Smooth muscle cell (in vitro differentiated cells): ENCODE data around the gene SHB. TPM values are rescaled to one million over a fixed set of nuclear protein-coding genes. Genes with fewer than 3 reads are reported as not detected.
A peak's percentile ranks its signal among the peaks of the same experiment; 100 is the strongest.

Source experiments
- DNase-seq: peaks from one replicate; lab custom pipeline; 2025; ENCODE audit not compliant: unreplicated experiment; lab: John Stamatoyannopoulos, UW
- H2AFZ ChIP-seq: fragments of 200-600 bp; sonication (generic); 2 replicates; pipeline ENCODE4 v1.6.0; 2016; ENCODE audit warnings: antibody characterized with exemption, low read depth, mild to moderate bottlenecking
- H3F3A ChIP-seq: fragments of 200-600 bp; sonication (generic); 2 replicates; pipeline ENCODE4 v1.6.0; 2017; ENCODE audit warnings: antibody characterized with exemption, low read depth
- H3K27ac ChIP-seq: fragments of 200-600 bp; sonication (generic); 2 replicates; pipeline ENCODE4 v1.5.1; 2016; ENCODE audit warnings: low read depth, mild to moderate bottlenecking
- H3K27me3 ChIP-seq: fragments of 200-600 bp; sonication (generic); 2 replicates; pipeline ENCODE4 v1.6.1; 2016; ENCODE audit warnings: low read depth, mild to moderate bottlenecking
- H3K36me3 ChIP-seq: fragments of 200-600 bp; sonication (generic); 2 replicates; pipeline ENCODE4 v1.5.1; 2016; ENCODE audit warnings: low read depth
- H3K4me1 ChIP-seq: fragments of 200-600 bp; sonication (generic); 2 replicates; pipeline ENCODE4 v1.5.1; 2016; ENCODE audit warnings: low read depth
- H3K4me2 ChIP-seq: fragments of 200-600 bp; sonication (generic); 2 replicates; pipeline ENCODE4 v1.6.0; 2016; ENCODE audit warnings: mild to moderate bottlenecking
- H3K4me3 ChIP-seq: fragments of 200-600 bp; sonication (generic); 2 replicates; pipeline ENCODE4 v1.5.1; 2016; ENCODE audit warnings: mild to moderate bottlenecking
- H3K79me2 ChIP-seq: fragments of 200-600 bp; sonication (generic); 2 replicates; pipeline ENCODE4 v1.6.0; 2016; ENCODE audit warnings: low read depth, mild to moderate bottlenecking
- H3K9ac ChIP-seq: fragments of 200-600 bp; sonication (generic); 2 replicates; pipeline ENCODE4 v1.6.0; 2016; ENCODE audit warnings: low read depth
- H3K9me3 ChIP-seq: fragments of 200-600 bp; sonication (generic); replicated peaks from 2 replicates; pipeline ENCODE4 v1.5.1; 2016; ENCODE audit warnings: low read depth
- H4K20me1 ChIP-seq: fragments of 200-600 bp; sonication (generic); 2 replicates; pipeline ENCODE4 v1.6.0; 2016; ENCODE audit warnings: low read depth
- whole genome bisulfite sequencing: methylation state at CpG from one replicate; pipeline ENCODE4 v1.1.7; 2016; ENCODE audit warnings: low lambda C conversion rate; 5-methylcytosine and 5-hydroxymethylcytosine counted together
- polyA plus RNA-seq: library from polyadenylated mRNA; unstranded; fragments of >200 nt; fragmentation: Nextera tagmentation; extraction: Ambion mirVana; gene quantifications from 2 replicates; pipeline ENCODE4 v1.2.1, GENCODE V29; 2016
- total RNA-seq: library from RNA; depleted of rRNA; stranded (reverse); fragments of >200 nt; gene quantifications from 2 replicates; pipeline ENCODE4 v1.2.3, GENCODE V29; 2014
- TF ChIP-seq, protein P1 (sequence below): fragments of 200-600 bp; sonication (generic); IDR thresholded peaks from 2 replicates; pipeline ENCODE4 v1.5.1; 2017; ENCODE audit warnings: borderline replicate concordance, mild to moderate bottlenecking, antibody characterized with exemption; ENCODE audit not compliant: insufficient read depth, poor library complexity, severe bottlenecking

SHB gene
- total and polyA plus RNA-seq, 2 experiments from 2014 or later = 16.4 to 32.4 TPM

DNA sequence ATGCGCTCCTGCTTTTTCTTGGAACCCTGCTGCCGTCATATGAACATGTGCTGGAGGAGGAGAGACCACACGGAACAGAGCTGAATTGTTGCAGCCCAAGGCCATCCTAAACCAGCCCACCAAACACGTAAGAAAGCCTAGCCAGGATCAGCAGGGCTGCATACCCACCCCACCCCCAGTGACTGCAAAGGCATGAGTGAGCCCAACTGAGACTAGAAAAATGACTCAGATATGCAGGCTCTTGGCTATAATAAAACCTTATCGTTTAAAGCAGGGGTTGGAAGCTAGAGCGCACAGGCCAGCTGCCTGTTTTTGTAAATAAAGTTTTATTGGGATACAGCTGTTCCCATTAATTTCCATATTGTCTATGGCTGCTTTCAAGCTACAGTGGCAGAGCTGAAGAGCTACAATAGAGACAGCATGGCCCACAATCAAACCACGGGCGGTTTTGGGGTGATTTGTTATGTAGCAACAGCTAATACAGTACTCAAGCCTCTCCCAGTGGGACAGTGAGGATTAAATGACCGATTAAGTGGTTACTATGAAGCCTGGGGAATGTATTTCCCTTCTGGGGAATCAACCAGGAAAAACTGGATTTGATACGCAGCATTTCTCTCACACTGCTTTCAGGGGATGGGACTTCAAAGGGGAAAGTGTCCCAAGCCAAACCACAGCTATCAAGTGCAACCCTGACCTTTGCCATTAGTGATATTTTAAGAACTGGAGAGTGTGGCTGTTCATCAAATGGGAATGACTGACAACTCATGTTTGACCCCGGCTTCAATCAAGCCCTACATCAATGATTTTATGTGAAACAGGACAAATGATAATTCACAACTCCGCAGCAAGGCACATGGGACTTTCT, 6.3 kb downstream of the SHB start:
- H3K4me2 ChIP-seq = peak overlapping the region; percentile 99
- peak overlapping the region; percentile 79 for H3K27ac ChIP-seq
- TF ChIP-seq, protein P1, sequence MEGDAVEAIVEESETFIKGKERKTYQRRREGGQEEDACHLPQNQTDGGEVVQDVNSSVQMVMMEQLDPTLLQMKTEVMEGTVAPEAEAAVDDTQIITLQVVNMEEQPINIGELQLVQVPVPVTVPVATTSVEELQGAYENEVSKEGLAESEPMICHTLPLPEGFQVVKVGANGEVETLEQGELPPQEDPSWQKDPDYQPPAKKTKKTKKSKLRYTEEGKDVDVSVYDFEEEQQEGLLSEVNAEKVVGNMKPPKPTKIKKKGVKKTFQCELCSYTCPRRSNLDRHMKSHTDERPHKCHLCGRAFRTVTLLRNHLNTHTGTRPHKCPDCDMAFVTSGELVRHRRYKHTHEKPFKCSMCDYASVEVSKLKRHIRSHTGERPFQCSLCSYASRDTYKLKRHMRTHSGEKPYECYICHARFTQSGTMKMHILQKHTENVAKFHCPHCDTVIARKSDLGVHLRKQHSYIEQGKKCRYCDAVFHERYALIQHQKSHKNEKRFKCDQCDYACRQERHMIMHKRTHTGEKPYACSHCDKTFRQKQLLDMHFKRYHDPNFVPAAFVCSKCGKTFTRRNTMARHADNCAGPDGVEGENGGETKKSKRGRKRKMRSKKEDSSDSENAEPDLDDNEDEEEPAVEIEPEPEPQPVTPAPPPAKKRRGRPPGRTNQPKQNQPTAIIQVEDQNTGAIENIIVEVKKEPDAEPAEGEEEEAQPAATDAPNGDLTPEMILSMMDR = no peak
- H3F3A ChIP-seq = peaks cover 42% of the 10 kb centered on the region
- peak overlapping the region; percentile 39 for H3K9ac ChIP-seq
- H3K4me3 ChIP-seq = no peak overlapping the region
- peaks cover 95% of the 10 kb centered on the region for H4K20me1 ChIP-seq
- no peaks in the 10 kb centered on the region for H3K36me3 ChIP-seq
- peaks cover 87% of the 10 kb centered on the region for H3K79me2 ChIP-seq
- no peaks in the 10 kb centered on the region for H3K27me3 ChIP-seq
- DNase-seq = no peak
- H3K4me1 ChIP-seq = peaks cover 75% of the 10 kb centered on the region
- WGBS = 27% methylated on average over 12 of the region's 12 CpGs
- no peak overlapping the region for H2AFZ ChIP-seq
- no peaks in the 10 kb centered on the region for H3K9me3 ChIP-seq

DNA sequence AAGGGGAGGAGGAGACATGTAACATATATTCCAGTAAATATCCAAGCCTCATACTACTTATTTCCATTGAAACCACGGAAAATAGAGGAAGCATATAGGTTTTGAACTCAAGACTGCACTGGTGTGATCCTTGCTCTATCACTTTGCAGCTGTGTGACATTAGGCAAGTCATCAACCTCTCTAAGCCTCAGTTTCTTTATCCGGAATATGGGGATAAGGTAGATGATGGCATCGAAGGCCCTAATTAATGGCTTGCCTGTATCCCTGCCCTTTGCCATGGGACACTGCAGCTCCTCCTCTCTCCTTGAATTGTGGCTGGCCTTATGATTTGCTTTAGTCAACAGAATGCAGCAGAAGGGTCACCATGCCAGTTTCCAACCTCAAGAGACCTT, 6.9 kb downstream of the SHB start:
- H3K27me3 ChIP-seq = no peaks in the 10 kb centered on the region
- peak overlapping the region; percentile 60 for H3K4me2 ChIP-seq

DNA sequence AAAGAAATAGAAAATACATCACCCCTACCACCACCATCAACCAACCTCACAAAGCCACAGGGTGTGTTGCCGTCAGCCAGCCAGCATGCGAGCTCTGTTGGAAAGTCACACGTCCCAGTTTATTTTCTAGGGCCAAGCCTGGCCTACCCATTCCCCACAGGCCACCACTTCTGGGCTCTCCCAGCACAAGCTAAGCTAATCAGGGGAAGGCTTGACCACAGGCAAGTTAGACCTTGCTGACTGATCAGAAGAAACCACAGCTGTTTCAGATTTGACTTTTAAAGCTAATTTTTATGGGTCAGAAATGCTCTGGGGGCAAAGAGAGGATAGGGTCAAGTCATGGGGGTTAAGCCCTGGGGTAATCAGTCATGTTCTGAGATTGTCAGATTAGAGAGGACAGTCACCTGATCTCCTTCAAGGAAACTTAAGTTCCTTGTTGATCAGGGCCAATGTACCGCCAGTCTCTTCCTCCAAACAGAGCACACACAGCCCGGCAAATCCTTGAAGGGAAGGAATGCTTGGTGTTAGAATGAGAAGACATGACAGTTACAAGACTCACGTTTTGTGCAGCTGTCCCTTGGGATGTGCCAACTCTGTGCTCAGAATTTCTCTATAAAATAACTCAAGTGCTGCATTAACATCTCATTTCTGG, 7.6 kb downstream of the SHB start:
- H3K36me3 ChIP-seq = no peaks in the 10 kb centered on the region
- DNase-seq = no peak
- peaks cover 85% of the 10 kb centered on the region for H3K79me2 ChIP-seq
- 21% methylated on average over 6 of the region's 6 CpGs for WGBS
- H3K4me2 ChIP-seq = peak overlapping the region; percentile 60
- H2AFZ ChIP-seq = no peak overlapping the region
- H3K4me3 ChIP-seq = no peak overlapping the region
- peak overlapping the region; percentile 79 for H3K27ac ChIP-seq
- no peak overlapping the region for H3K9ac ChIP-seq
- H3K27me3 ChIP-seq = no peaks in the 10 kb centered on the region
- H3K4me1 ChIP-seq = peaks cover 73% of the 10 kb centered on the region
- peaks cover 38% of the 10 kb centered on the region for H3F3A ChIP-seq
- H4K20me1 ChIP-seq = peaks cover 95% of the 10 kb centered on the region
- TF ChIP-seq, protein P1 = no peak
- H3K9me3 ChIP-seq = no peaks in the 10 kb centered on the region

More for the DNA sequence above, 6.9 kb downstream of the SHB start:
- Histone ChIP-seq H3K4me3 (no peak overlapping the region), H3K36me3 (no peaks in the 10 kb centered on the region), H3F3A (peaks cover 42% of the 10 kb centered on the region), H2AFZ (no peak overlapping the region), H3K9ac (no peak overlapping the region), H3K9me3 (no peaks in the 10 kb centered on the region), H3K27ac (peak overlapping the region; percentile 79), H3K79me2 (peaks cover 85% of the 10 kb centered on the region), H3K4me1 (peaks cover 80% of the 10 kb centered on the region), H4K20me1 (peaks cover 95% of the 10 kb centered on the region)
- TF ChIP-seq, protein P1 = no peak
- no peak for DNase-seq
- WGBS = 92% methylated on average over 3 of the region's 3 CpGs
